ENCODE data around the gene KCNH4.

- TF ChIP-seq CTCF (IDR thresholded peaks at IDR 0.05) (no peak), POLR2AphosphoS5 (IDR thresholded peaks at IDR 0.05) (no peak), POLR2A (IDR thresholded peaks at IDR 0.05) (no peak), EP300 (IDR thresholded peaks at IDR 0.05; ENCODE audit: low read depth) (no peak)
These were observed 73.1 kb downstream of the KCNH4 start for GRCh38 chr17:42107597-42108576.

Data from transverse colon (tissue), 4 donors.